SH-SY5Y (cell line): ENCODE measurements around the gene HOXC5.

Experiments
- GATA2 ChIP-seq: IDR thresholded peaks from 2 replicates; pipeline ENCODE4 v1.6.1; 2011; ENCODE audit warnings: mild to moderate bottlenecking, low read depth, low read length
- GATA3 ChIP-seq: IDR thresholded peaks from 2 replicates; pipeline ENCODE4 v1.6.1; 2011; ENCODE audit warnings: low read depth, mild to moderate bottlenecking, low read length, moderate library complexity

DNA sequence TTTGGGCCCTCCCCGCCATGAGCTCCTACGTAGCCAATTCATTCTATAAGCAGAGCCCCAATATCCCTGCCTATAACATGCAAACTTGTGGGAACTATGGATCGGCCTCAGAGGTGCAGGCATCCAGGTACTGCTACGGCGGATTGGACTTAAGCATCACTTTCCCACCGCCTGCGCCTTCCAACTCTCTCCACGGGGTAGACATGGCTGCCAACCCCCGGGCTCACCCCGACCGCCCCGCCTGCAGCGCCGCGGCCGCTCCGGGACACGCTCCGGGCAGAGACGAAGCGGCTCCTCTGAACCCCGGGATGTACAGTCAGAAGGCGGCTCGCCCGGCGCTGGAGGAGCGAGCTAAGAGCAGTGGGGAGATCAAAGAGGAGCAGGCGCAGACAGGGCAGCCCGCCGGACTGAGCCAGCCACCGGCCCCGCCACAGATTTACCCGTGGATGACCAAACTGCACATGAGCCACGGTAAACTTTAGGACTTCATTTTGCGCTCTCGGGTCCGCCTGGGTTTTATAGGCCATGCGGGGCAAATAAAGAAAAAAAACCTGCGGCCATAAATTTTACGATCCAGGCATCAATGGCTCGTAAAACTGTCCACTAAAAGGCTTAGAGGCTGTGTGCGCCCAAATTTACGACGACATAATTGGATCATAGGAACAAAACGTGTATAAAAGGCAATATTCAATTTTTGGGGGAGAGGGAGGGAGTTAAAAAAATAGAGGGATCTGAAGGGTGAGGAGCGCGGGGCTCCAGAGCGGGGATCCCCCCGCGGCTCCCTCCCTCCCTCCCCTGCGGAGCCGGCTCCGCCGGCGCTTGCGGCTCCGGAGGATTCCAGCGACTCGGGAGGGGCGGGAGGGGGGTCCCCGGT lies 493 bp downstream of the HOXC5 start:
- TF ChIP-seq GATA2 (no peak), GATA3 (no peak)
